Stimulated activated CD4-positive, alpha-beta T cell treated with anti-CD3 and anti-CD28 coated beads, Interleukin-12 subunit alpha, Interleukin-12 subunit beta, amount 100 ng/mL, for 48 hours (primary cell): ENCODE results near the gene CXorf49B.
"Not testable (repeated sequence)": the region's sequence is repeated elsewhere in the genome, so short reads cannot be mapped to it uniquely, and the experiment has no call there.

ENCODE experiments used
- DNase-seq, 3 donors: peaks; one replicate each; pipeline ENCODE4 v3.0.0-alpha.2; 2020; ENCODE audit warnings: low read depth in 2 of 3, low spot score in 1 of 3

CXorf49B gene

DNA sequence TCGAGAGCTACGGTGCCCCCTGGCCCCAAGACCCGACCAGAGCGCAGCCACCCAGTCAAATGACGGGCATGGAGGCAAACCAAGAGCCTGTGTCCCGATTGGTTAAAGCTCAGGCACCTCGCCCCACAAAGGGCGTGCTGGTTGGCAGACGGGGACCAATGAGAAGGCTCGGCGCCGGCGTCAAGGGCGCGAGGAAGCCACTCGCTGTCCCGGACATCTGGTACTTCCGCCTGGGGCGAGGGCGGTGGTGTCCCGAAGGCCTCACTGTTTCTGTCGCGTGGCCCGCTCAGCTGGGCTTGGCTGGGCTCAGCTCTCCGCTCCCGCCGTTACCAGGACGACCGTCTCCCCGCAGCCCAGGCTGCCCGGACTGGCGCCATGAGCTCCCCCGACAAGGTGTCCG, at the start of gene CXorf49B:
Gene CXorf49B, plus strand, starts transcription at position 301 of the 400 bp plus-strand sequence. Its CDS starts 75 bp downstream, at position 376.
- not testable (repeated sequence) for DNase-seq

DNA sequence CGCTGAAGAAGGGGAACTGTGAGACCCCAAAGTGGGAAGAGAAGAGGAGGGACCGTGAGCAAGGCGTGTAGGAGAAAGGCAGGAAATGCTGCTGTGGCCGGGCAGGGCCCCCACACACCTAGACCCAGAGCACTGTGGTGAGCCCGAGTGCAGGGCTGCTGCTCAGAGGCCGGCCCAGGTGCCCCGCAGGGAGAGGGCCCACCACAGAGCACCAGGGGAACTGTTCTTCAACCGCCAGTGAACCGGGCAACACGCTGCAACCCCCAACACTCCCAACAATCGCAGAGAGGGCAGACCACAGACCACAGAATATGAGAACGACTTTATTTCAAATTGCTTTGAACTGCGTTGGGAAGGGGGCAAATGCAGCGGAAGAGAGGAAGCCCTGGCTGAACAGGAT, 49.1 kb upstream of the CXorf49B start:
- DNase-seq: not testable (repeated sequence)

DNA sequence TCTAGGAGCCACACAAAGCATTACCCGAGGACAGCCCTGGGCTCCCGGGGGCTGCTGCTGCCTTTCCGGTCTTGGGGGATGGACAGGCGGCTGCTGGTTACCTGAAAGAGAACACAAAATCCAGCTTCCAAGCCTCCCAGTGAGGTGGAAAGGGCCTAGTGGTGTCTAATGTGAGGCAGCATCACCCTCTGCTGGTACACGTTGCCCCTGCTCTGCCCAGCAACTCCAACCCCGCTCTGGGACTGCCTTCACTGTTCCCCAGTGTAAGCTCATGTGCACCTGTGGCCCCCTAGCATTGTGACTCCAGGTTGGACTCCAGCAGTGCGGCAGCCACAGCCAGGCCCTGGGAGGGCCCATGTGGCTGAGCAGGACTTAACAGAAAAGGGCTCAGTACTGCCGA, 47.6 kb upstream of the CXorf49B start:
- not testable (repeated sequence) for DNase-seq

DNA sequence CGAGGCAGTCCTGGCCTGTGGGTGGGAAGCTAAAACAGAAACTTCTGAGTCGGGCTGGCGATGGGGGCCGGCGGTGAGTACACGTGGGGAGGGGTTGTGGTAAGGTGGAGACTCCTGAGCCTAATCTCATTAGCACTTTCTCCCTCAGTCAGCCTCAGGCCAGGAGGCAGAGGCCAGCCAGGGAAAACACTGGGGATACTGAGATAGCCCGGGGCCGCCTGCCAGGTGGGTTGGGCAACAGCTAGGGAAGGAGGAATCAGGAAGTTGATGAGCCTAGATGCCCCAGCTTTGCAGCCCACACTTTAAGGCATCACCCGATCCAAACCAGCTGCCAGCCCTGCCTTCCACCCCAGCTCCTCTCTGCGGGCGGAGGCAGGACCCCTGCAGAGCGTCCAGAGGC, 46.8 kb upstream of the CXorf49B start:
- DNase-seq: not testable (repeated sequence)

DNA sequence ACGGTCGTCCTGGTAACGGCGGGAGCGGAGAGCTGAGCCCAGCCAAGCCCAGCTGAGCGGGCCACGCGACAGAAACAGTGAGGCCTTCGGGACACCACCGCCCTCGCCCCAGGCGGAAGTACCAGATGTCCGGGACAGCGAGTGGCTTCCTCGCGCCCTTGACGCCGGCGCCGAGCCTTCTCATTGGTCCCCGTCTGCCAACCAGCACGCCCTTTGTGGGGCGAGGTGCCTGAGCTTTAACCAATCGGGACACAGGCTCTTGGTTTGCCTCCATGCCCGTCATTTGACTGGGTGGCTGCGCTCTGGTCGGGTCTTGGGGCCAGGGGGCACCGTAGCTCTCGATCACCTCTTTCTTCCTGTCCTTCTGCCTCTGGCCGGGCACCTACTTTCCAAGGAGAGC, 45.0 kb upstream of the CXorf49B start, which contains the start of gene CXorf49:
Gene CXorf49, minus strand, starts transcription at position 101 of the 400 bp plus-strand sequence. CDS start 134 bp downstream, outside the sequence.
- DNase-seq: not testable (repeated sequence)

DNA sequence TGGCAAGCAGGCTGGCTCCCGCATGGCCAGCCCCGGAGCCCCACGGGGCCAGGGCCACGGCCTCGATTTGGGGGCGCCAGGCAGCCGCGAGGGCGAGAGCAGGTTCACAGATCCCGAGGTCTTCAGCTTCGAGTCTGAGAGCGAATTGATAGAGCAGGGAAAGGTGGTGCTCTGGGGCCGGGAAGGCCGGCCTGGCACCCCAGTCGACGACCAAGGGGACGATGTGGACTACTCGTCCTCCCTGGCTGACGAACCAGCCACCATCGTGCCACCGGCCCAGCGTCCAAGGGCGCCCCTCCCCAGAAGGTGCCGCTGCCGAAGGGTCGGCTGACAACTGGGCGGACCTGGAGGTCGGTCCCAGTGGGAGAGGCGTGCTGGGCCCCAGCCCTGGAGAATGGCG, 44.0 kb upstream of the CXorf49B start:
- DNase-seq: peak in 1 of 3 donors; percentile 0

DNA sequence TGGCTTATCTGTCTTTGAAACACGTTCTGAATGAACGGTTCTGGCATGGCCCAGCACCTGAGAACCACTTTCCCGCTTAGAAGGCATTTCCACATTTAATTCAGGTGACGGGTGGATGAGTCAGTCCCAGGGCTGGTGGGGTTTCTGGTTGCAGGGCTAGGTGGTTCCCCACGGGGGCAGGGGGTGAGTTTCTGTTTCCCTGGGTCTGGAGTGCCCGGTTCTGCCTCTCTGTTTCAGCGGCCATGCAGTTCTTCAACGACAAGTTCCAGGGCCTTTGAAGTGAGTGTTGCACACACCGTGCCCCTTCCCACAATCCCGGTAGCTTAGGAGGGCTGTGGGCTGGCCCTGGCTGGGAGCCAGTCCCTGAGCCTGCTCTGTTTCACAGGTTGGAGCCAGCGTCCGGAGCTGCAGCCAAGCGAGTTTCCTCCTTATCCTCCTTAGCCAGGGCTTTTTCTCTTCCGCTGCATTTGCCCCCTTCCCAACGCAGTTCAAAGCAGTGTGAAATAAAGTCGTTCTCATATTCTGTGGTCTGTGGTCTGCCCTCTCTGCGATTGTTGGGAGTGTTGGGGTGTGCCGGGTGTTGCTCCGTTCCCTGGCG, 42.8 kb upstream of the CXorf49B start:
- not testable (repeated sequence) for DNase-seq

DNA sequence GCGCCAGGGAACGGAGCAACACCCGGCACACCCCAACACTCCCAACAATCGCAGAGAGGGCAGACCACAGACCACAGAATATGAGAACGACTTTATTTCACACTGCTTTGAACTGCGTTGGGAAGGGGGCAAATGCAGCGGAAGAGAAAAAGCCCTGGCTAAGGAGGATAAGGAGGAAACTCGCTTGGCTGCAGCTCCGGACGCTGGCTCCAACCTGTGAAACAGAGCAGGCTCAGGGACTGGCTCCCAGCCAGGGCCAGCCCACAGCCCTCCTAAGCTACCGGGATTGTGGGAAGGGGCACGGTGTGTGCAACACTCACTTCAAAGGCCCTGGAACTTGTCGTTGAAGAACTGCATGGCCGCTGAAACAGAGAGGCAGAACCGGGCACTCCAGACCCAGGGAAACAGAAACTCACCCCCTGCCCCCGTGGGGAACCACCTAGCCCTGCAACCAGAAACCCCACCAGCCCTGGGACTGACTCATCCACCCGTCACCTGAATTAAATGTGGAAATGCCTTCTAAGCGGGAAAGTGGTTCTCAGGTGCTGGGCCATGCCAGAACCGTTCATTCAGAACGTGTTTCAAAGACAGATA, 2.4 kb upstream of the CXorf49B start:
- DNase-seq: not testable (repeated sequence)

DNA sequence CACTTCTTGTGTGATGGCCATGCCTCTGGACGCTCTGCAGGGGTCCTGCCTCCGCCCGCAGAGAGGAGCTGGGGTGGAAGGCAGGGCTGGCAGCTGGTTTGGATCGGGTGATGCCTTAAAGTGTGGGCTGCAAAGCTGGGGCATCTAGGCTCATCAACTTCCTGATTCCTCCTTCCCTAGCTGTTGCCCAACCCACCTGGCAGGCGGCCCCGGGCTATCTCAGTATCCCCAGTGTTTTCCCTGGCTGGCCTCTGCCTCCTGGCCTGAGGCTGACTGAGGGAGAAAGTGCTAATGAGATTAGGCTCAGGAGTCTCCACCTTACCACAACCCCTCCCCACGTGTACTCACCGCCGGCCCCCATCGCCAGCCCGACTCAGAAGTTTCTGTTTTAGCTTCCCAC, 1.7 kb downstream of the CXorf49B start:
- DNase-seq: not testable (repeated sequence)

DNA sequence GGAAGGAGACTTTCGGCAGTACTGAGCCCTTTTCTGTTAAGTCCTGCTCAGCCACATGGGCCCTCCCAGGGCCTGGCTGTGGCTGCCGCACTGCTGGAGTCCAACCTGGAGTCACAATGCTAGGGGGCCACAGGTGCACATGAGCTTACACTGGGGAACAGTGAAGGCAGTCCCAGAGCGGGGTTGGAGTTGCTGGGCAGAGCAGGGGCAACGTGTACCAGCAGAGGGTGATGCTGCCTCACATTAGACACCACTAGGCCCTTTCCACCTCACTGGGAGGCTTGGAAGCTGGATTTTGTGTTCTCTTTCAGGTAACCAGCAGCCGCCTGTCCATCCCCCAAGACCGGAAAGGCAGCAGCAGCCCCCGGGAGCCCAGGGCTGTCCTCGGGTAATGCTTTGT, 2.5 kb downstream of the CXorf49B start:
- DNase-seq: not testable (repeated sequence)

DNA sequence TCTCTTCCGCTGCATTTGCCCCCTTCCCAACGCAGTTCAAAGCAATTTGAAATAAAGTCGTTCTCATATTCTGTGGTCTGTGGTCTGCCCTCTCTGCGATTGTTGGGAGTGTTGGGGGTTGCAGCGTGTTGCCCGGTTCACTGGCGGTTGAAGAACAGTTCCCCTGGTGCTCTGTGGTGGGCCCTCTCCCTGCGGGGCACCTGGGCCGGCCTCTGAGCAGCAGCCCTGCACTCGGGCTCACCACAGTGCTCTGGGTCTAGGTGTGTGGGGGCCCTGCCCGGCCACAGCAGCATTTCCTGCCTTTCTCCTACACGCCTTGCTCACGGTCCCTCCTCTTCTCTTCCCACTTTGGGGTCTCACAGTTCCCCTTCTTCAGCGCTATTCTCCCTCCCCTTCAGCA, 4.0 kb downstream of the CXorf49B start:
- DNase-seq: not testable (repeated sequence)

DNA sequence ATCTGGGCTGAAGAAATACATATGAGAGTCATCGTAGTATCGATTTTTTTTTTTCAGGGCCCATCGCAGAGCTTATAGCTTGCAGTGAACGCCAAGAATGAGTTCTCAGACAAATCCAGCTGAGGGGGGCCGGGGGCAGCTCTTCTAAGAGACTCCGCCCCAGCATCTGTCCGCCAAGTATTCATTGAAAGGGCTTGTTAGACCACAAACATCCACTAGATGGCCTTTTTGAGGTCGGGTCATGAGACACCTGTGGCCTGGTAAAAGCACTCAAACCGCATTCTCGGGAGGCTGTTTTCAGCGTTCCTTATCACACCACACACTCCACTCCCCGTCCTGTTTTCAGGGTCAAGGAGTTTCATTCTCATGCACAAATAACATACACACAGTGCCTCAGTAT, 15.2 kb downstream of the CXorf49B start:
- DNase-seq: not testable (repeated sequence)

DNA sequence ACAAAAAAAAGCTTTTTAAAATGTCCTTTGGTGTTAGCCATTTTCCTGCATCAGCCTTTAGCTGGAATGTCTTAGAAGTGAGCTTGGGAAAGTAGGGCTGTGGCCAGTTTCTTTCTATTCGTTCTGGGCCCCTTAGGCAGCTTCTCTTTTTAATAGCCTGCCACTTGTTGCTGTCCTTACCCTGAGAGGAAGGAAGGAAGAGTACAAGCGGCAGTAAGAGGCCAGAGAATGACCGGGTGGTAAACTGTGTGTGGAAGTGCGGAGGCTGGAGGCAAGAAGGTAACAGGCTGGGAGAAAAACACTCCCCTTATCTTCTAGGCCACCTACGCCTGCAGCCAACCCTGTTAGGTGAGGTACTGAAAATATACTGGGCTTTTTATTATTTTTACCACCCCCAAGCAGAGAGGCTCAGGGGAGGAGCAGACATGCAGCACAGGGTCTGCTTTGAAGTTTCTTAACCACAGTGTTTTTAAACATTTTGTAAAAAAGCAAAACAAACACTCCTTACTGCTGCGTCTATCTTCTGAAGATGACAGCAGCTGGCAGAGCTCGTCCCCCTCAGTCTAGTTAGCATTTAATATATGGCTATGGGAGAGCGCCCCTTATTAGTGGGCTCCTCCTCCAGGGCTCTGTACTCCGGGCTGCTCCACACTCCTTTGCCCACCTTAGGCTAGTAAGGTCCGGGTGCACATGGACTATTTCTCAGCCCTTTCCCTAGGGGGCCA, 19.2 kb downstream of the CXorf49B start:
- DNase-seq: not testable (repeated sequence)

DNA sequence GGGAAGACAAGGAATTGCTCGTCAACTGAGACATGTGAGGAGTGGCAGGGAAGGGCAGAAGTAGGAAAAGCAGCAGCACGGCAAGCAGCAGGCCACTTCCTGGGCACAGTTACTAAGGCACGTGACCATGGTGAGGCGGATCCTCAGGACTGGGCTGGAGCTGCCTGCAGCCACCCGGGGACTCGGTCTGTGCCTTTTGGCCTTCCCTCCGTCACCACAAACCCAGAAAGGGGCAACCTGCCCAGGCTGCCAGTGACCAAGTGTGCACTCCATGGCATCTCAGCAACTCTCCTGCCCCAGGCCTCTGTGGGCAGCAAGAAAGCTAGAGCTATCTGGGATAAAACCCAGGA, 19.8 kb downstream of the CXorf49B start:
- DNase-seq: not testable (repeated sequence)

DNA sequence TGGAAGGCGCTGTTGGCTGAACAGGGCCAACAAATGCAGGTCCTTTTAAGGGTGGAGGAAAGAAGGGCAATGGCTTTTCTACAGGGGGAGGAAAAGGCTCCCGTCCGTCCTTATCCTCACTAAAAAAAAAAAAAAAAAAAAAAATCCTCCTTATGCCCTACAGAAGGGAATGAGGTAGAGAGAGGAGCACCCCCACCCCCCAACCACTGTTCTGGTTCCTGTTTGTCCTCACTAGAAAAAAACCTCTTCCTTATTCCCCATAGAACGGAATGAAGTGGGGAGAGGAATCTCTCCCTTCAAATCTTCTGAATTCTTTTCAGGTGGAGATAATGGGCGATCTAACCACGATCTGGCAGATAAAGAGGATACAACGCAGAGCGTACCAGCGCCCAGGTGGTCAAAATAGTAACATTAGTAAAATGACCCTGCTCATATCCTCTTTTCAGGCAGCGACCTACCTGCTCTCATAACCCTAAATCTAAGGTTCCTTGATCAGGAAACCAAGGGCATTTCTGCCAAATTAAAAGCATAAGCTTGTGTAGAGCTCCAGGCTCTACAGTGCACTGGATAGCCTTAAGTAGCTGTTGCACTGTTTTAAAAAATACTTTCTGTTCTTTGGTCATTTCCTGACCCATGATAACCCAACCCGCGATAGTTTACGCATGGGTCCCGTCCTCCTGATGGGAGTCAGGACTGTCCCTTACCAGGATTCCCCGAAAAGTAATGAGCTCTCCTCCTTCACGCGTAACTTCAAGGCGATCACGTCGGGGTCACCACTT, 20.6 kb downstream of the CXorf49B start:
- not testable (repeated sequence) for DNase-seq

DNA sequence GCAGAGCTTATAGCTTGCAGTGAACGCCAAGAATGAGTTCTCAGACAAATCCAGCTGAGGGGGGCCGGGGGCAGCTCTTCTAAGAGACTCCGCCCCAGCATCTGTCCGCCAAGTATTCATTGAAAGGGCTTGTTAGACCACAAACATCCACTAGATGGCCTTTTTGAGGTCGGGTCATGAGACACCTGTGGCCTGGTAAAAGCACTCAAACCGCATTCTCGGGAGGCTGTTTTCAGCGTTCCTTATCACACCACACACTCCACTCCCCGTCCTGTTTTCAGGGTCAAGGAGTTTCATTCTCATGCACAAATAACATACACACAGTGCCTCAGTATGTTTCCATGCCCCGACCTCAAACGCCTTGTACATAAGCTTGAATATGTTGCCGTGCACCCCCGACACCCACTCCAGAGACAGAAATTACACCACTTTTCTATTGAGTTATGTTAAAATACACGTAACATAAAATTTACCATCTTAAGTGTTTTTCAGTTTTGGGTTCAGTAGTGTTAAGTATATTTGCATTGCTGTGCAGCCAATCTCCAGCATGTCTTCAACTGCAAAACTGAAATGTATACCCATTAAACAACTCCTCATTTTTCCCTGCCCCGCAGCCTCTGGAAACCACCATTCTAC, 21.3 kb downstream of the CXorf49B start:
- not testable (repeated sequence) for DNase-seq

DNA sequence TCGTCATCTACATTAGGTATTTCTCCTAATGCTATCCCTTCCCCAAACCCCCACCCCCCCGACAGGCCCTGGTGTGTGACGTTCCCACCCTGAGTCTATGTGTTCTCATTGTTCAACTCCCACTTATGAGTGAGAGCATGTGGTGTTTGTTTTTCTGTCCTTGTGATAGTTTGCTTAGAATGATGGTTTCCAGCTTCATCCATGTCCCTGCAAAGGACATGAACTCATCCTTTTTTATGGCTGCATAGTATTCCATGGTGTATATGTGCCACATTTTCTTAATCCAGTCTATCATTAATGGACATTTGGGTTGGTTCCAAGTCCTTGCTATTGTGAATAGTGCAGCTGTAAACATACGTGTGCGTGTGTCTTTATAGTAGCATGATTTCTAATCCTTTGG, 43.3 kb downstream of the CXorf49B start:
- DNase-seq: not testable (repeated sequence)

DNA sequence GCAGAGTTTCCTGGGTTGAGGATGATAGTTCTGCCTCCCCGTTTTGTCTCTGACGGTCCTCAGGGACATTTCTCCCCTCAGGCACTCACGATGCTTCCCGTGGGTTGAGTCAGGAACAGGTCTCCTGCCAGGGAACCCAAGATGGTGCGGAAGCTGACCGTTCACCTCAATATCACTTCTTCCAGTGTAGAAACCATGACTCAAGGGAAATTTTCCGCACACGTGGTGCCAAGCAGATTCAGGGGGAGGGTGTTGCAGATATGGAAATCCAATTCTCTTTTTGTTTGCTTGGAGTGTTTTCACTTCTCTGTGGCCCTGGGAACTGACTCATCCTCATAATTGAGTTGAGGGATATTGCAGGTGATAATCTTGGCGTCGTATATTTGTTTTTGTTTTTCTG, 46.7 kb downstream of the CXorf49B start:
- no peak for DNase-seq

DNA sequence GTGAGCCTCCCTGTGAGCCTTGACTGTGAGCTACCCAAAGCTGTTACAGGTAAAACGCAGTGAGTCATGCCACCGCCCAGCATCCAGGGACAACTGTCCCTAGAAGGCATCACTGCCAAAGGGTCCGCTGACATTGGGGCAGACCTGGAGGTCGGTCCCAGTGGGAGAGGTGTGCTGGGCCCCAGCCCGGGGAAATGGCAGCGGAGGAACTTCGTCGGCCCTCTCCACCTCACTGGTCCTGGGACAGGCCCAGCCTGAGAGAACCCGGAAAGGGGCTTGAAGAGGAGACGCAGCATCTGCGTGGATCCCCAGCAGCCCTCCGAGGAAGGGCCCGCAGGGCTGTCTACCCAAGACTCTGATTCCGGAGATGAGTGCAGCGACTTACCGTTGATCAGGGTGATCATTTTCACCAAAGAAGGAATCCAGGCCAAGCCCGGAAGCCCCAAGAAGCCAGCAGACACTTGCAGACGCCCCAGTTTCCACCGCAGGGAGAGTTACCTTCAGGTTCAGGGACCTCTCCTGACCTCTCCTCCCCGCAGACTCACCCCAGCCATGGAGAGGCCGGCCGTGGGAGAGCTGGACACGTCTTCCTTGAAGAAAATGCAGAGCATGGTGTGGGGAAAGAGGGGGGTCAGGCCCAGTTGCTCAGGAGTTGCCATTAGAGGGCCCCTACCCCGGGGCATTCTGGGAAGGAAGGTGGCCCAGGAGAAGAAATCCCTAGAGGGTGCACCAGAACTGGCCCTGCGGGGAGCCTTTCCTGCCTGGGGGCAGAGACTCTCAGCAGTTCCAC, 51.2 kb downstream of the CXorf49B start:
- no peak for DNase-seq
